Measurements from ENCODE around the gene GAB1. TPM values are rescaled to one million over a fixed set of nuclear protein-coding genes. Genes with fewer than 3 reads are reported as not detected.

GAB1 gene
- total RNA-seq, 3 donors from 2014 or later (not counting 1 experiment from before 2014, with no cell fraction given): 11.5 to 25.4 (median 11.9) TPM

DNA sequence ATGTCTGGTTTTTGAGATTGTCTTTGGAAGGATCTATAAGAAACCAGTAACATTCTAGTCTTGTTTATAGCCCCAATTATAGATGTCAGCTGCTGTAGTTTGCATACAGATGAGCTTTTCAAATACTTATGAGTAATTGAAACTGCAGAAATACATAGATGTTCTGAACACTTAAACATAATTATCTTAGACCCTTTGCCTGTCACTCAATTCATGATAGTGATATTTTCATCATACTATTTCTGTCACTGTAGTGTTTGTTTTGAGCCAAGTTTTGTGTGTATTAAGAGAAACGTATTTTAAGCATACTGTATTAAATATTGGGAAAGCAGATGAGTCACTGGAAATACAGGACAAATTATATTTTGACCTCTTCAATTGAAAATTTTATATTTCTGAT, 107.1 kb downstream of the GAB1 start:
- Mint-ChIP-seq H3K36me3 (no peaks in the 10 kb centered on the region), H3K9me3 (no peaks in the 10 kb centered on the region), H3K27ac (no peak overlapping the region), H3K4me3 (no peak overlapping the region), H3K4me1 (no peaks in the 10 kb centered on the region), H3K27me3 (ENCODE audit: low read depth in 2 of 2) (no peaks in the 10 kb centered on the region)
- no peaks in the 10 kb centered on the region for H3K4me1 ChIP-seq (ENCODE audit: control insufficient read depth, insufficient read depth, low read length)
- TF ChIP-seq, protein P1, sequence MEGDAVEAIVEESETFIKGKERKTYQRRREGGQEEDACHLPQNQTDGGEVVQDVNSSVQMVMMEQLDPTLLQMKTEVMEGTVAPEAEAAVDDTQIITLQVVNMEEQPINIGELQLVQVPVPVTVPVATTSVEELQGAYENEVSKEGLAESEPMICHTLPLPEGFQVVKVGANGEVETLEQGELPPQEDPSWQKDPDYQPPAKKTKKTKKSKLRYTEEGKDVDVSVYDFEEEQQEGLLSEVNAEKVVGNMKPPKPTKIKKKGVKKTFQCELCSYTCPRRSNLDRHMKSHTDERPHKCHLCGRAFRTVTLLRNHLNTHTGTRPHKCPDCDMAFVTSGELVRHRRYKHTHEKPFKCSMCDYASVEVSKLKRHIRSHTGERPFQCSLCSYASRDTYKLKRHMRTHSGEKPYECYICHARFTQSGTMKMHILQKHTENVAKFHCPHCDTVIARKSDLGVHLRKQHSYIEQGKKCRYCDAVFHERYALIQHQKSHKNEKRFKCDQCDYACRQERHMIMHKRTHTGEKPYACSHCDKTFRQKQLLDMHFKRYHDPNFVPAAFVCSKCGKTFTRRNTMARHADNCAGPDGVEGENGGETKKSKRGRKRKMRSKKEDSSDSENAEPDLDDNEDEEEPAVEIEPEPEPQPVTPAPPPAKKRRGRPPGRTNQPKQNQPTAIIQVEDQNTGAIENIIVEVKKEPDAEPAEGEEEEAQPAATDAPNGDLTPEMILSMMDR (IDR thresholded peaks at IDR 0.05): no peak
- ATAC-seq: no peak
- no peak overlapping the region for H3K27ac ChIP-seq (ENCODE audit: low read length)
- DNase-seq: no peak
- WGBS (ENCODE audit: insufficient coverage): 67% methylated on average over 1 of the region's 1 CpG
- no peaks in the 10 kb centered on the region for H3K9me3 ChIP-seq (ENCODE audit: control insufficient read depth, insufficient read depth, low read length)
- intact Hi-C loops (cut with micrococcal nuclease): no loop called here
- H3K36me3 ChIP-seq (ENCODE audit: control insufficient read depth, insufficient read depth, low read length): no peaks in the 10 kb centered on the region
- H3K27me3 ChIP-seq (ENCODE audit: control insufficient read depth, insufficient read depth, low read length): no peaks in the 10 kb centered on the region
- H3K4me3 ChIP-seq (ENCODE audit: low read length): no peak overlapping the region

DNA sequence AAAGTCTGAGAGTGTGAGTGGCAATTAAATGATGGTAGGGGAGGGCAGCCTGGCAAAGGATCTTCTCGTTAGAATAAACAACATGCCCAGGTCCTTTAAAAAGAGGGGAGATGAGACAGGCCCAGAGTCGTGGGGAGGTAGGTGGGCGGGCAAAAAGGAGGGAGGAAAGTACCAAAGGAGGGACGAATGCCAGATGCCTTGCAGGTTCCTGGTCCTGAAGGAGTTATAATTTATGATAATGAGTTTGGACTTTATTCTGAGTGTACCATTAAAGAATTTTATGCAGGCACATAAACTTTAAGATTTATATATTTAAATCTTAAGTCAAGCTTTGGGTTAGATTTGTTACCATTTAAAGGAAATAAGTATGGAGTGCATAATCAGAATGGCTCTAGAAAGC, 114.5 kb downstream of the GAB1 start:
- Histone ChIP-seq H3K4me3 (ENCODE audit: low read length) (no peak overlapping the region), H3K4me1 (ENCODE audit: control insufficient read depth, insufficient read depth, low read length) (no peaks in the 10 kb centered on the region), H3K36me3 (ENCODE audit: control insufficient read depth, insufficient read depth, low read length) (peaks cover 2% of the 10 kb centered on the region), H3K27ac (ENCODE audit: low read length) (no peak overlapping the region), H3K27me3 (ENCODE audit: control insufficient read depth, insufficient read depth, low read length) (no peaks in the 10 kb centered on the region), H3K9me3 (ENCODE audit: control insufficient read depth, insufficient read depth, low read length) (no peaks in the 10 kb centered on the region)
- no peaks in the 10 kb centered on the region for H3K36me3 Mint-ChIP-seq
- DNase-seq (no peak), ATAC-seq (no peak)
- H3K4me3 Mint-ChIP-seq: no peak overlapping the region
- TF ChIP-seq, protein P1 (IDR thresholded peaks at IDR 0.05): no peak
- H3K4me1 Mint-ChIP-seq: peaks cover 8 to 9% of the 10 kb centered on the region in 2 donors
- WGBS (ENCODE audit: insufficient coverage): 86% methylated on average over 4 of the region's 4 CpGs
- H3K9me3 Mint-ChIP-seq: no peaks in the 10 kb centered on the region
- H3K27me3 Mint-ChIP-seq (ENCODE audit: low read depth in 2 of 2): no peaks in the 10 kb centered on the region
- intact Hi-C loops (cut with micrococcal nuclease): no loop called here
- no peak overlapping the region for H3K27ac Mint-ChIP-seq

DNA sequence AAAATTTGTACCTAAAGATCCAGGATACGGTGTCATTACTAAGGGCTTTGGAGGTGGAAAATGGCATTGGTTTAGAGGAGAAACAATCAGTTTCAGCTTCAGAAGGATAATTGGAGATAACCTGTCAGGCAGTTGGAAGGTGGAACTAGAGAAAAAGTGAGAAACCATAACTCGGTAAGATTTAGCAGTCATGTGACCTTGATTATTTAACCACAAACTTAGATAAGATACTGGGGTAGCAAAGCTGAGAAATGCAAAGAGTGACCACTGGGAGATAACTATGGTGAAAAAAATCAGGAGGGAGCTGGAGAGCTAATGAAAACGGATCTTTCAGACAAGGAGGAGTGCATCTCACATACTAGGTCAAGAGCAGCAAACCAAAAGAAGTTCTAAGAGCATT, 118.5 kb downstream of the GAB1 start:
- Histone ChIP-seq H3K9me3 (ENCODE audit: control insufficient read depth, insufficient read depth, low read length) (no peaks in the 10 kb centered on the region), H3K4me3 (ENCODE audit: low read length) (no peak overlapping the region), H3K36me3 (ENCODE audit: control insufficient read depth, insufficient read depth, low read length) (peaks cover 2% of the 10 kb centered on the region), H3K27me3 (ENCODE audit: control insufficient read depth, insufficient read depth, low read length) (no peaks in the 10 kb centered on the region), H3K4me1 (ENCODE audit: control insufficient read depth, insufficient read depth, low read length) (no peaks in the 10 kb centered on the region), H3K27ac (ENCODE audit: low read length) (no peak overlapping the region)
- ATAC-seq: no peak
- H3K4me1 Mint-ChIP-seq: peaks cover 8 to 9% of the 10 kb centered on the region in 2 donors
- DNase-seq: no peak
- H3K9me3 Mint-ChIP-seq: no peaks in the 10 kb centered on the region
- WGBS (ENCODE audit: insufficient coverage): 67% methylated on average over 3 of the region's 3 CpGs
- H3K4me3 Mint-ChIP-seq: no peak overlapping the region
- intact Hi-C loops (cut with micrococcal nuclease): no loop called here
- no peaks in the 10 kb centered on the region for H3K27me3 Mint-ChIP-seq (ENCODE audit: low read depth in 2 of 2)
- no peaks in the 10 kb centered on the region for H3K36me3 Mint-ChIP-seq
- TF ChIP-seq, protein P1 (IDR thresholded peaks at IDR 0.05): no peak
- no peak overlapping the region for H3K27ac Mint-ChIP-seq

DNA sequence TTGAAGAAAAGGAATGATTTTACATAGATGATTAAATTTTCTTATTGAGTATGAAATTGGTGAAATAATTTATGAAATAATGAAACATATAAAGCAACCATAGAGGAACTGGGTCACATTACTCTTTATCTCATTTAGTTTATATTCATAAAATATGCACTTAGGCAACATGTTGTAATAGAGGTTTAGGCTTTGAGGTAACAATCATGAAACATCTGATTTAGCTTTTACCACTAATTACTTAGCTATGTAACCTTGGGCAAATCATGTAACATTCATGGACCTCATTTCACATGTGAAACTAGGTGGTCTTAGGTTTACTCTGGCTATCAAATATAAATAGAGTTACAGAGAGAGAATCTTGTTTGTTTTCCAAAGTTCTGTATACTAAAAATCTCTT, 122.3 kb downstream of the GAB1 start:
- Histone ChIP-seq H3K4me3 (ENCODE audit: low read length) (no peak overlapping the region), H3K9me3 (ENCODE audit: control insufficient read depth, insufficient read depth, low read length) (no peaks in the 10 kb centered on the region), H3K4me1 (ENCODE audit: control insufficient read depth, insufficient read depth, low read length) (no peaks in the 10 kb centered on the region), H3K36me3 (ENCODE audit: control insufficient read depth, insufficient read depth, low read length) (peaks cover 5% of the 10 kb centered on the region), H3K27me3 (ENCODE audit: control insufficient read depth, insufficient read depth, low read length) (no peaks in the 10 kb centered on the region), H3K27ac (ENCODE audit: low read length) (no peak overlapping the region)
- H3K9me3 Mint-ChIP-seq: no peaks in the 10 kb centered on the region
- no peak overlapping the region for H3K4me3 Mint-ChIP-seq
- ATAC-seq (no peak), DNase-seq (no peak)
- TF ChIP-seq, protein P1 (IDR thresholded peaks at IDR 0.05): no peak
- H3K27ac Mint-ChIP-seq: no peak overlapping the region
- no peaks in the 10 kb centered on the region for H3K27me3 Mint-ChIP-seq (ENCODE audit: low read depth in 2 of 2)
- intact Hi-C loops (cut with micrococcal nuclease): no loop called here
- no peaks in the 10 kb centered on the region for H3K36me3 Mint-ChIP-seq
- peaks cover 8 to 9% of the 10 kb centered on the region in 2 donors for H3K4me1 Mint-ChIP-seq
